ENCODE results near the gene ZMYM3.

Gene ZMYM3

DNA sequence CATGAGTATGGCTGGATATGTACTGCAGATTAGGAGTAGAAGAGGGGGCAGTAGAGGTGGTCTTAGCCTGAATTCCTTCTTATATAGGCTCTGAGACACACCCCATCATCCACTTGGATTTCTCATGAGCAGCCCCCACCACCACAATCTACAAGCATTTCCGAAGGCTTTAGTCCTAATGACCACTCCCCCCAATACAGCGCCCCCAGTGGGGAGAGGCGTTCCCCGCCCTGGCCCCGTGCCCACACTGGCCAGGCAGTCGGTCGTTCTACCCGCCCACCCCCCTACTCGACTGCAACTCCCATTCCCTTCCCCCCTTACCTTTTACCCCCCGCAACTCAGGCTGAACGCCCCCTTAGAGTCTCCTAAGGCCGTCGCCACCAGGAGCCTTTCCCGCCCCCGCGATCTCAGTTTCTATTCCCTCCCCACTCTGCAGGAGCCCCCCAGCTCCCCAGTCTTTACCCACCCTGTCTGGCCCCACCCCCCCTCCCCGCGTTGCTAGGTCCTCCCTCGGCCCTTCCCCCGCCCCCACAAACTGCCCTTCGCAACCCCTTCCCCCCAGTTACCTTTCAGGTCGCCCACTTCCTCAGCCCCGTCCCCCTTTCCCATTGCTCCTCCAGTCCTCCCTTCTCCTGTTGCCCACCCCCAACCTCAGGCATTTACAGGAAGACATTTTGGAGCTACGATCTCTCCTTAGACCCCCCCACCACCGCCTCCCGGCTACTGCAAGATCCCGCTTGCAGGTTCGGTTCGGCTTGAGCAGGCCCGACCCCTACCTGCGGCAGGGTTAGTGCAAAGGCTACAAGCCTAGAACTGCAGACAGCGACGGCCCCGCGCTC is 468 bp downstream of the ZMYM3 start:
- DNase-seq (ENCODE audit: low read depth) = no peak

- no peak for DNase-seq (ENCODE audit: low read depth)
These were observed 1.7 kb downstream of the ZMYM3 start for GRCh38 chrX:71252221-71252620.

GRCh38 chrX:71251466-71251973 is 2.4 kb downstream of the ZMYM3 start:
- no peak for DNase-seq (ENCODE audit: low read depth)

DNA sequence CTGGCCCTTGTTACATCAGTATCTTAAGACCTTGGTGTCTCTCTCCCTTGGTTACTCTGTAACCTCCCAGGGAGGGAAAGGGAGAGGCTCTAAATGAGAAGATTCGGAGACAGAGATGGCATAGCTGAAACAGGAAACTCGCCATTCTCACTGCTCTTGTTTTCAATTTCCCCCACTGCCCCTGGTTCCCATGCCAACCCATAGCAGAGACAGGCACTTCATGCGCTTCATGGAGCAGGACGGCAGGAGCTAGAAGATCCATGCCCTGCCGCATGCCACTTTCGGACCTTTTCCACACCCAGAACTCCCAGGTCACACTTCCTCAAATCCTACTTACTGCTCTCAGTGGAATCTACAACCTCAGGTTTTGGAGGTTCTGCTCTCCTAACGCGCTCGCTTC is 3.1 kb downstream of the ZMYM3 start:
- no peak for DNase-seq (ENCODE audit: low read depth)

DNA sequence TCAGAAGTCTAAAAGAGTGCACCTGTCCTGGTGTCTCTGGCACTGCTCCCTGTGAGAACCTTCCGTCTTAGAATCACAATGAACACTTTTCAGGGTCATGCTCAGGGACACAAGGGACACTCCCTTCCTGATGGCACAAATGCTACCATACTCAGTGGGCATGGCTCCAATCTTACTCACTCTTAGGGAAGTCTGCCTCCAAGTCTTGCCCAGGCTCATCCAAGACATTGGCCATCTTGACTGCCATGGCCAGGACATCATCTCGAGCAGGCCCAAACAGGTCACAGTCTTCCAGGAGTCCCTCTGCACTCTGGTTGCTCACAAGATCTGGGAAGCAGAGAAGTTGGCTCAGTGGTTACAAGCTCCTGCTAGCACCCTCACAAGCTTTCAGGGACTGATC is 8.8 kb downstream of the ZMYM3 start:
- no peak for DNase-seq (ENCODE audit: low read depth)

- no peak for DNase-seq (ENCODE audit: low read depth)
These were observed 9.4 kb downstream of the ZMYM3 start for GRCh38 chrX:71244359-71245128.

DNA sequence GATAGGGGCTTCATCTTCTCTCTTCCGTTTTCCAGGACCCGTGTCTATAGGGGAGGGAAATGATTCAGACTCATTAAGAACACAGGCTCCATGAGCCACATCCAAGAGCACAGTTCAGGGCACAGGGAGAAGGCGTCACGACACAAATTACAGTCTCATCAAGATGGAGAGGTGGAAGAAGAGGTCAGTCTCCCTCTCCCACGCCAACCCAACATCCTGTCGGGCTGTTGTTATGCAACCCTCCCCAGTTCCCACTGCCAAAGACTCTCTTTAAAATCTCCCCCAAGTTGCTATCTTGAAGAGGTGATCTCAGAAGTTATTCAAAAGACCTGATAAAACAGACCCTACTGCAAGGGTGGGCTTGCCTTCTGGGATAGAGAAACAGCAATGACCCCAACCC is 12.6 kb downstream of the ZMYM3 start:
- DNase-seq (ENCODE audit: low read depth) = no peak

DNA sequence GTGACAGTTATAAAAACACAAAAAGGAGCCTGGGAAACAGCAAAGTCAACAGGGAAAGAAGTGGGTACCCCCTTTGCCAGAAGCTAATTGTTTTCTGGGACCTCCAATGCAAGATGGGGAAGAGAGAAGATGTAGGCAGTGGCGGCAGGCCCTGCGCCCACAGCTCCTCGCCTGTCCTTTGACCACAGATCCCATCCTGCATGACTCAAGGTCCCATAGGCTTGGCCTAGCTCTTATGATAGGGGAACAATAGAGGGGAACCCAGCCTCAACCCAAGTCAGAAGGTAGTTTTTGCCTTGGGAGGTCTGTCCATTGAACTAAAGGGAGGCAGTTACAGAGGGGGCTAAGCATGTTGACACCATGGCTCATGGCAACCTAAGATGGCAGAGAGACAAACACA is 14.2 kb downstream of the ZMYM3 start:
- no peak for DNase-seq (ENCODE audit: low read depth)

DNA sequence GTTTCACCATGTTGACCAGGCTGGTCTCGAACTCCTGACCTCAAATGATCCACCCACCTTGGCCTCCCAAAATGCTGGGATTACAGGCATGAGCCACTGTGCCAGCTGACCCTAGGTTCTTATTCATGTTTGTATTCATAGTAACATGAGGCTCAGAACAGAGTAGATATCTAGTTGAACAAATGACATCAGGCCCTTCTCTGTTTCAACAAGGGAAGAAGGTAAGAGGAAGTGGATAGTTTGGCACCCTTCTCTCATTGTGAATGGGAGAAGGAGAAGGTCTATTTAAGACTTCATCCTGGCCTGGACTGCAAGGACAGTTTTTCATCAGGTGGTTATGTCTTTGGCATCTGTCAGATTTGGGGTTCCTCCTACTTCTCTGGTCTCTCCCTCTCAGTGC is 17.1 kb downstream of the ZMYM3 start:
- no peak for DNase-seq (ENCODE audit: low read depth)

- no peak for DNase-seq (ENCODE audit: low read depth)
These were observed 18.5 kb downstream of the ZMYM3 start for GRCh38 chrX:71235482-71235881.

- no peak for DNase-seq (ENCODE audit: low read depth)
These were observed 25.8 kb downstream of the ZMYM3 start for GRCh38 chrX:71228063-71228642.

DNA sequence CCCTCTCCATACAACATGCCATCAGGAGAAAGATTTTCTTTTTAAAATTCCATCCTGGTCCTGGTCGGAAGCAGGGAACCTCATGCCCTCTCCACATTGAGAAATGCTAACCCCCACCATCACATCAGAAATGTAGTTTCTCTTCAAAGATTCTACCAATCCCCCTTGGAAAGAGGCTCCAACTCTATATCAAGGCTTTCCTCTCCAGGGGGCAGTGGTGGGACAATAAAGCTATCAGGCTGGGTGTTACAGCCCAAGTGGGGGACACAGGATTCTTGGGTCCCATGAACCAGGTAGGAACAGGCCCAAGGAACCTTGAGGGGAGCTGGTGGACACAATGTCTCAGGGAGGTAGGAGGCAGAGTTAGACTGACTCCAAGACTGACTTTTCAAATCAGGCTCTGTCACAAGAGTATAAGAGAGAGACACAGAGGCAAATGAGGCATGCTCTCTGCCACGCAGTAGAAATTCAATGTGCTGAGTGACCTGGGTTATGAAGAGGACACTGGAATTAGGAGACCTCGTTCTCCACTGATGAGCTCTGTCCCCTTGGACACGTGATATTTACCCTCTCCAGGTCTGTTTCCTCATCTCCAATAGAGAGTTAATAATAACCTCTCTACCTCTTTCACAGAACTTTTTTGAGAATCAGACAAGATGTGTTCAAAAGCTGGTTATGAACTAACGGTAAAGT is 26.4 kb downstream of the ZMYM3 start:
- DNase-seq (ENCODE audit: low read depth) = no peak

DNA sequence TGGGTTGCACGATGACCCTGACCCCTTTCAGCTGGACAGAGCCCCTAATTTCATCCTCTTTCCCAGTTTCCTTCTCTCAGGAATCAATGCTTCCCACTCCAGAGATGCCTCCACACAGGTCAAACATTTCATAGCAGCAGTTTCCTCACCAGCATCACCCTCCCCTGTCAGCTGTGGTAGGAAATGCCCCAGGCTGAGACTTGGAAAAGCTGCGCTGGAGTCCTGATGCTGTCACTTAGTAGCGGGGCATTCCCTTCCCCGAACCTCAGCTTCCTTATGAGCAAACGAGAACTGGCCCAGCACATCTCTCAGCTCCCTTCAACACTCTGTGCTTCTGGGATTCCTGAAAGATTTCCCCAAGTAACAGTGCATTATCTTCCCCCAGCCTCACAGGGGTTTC is 28.3 kb downstream of the ZMYM3 start:
- no peak for DNase-seq (ENCODE audit: low read depth)

- no peak for DNase-seq (ENCODE audit: low read depth)
These were observed 28.9 kb downstream of the ZMYM3 start for GRCh38 chrX:71225009-71225408.

DNA sequence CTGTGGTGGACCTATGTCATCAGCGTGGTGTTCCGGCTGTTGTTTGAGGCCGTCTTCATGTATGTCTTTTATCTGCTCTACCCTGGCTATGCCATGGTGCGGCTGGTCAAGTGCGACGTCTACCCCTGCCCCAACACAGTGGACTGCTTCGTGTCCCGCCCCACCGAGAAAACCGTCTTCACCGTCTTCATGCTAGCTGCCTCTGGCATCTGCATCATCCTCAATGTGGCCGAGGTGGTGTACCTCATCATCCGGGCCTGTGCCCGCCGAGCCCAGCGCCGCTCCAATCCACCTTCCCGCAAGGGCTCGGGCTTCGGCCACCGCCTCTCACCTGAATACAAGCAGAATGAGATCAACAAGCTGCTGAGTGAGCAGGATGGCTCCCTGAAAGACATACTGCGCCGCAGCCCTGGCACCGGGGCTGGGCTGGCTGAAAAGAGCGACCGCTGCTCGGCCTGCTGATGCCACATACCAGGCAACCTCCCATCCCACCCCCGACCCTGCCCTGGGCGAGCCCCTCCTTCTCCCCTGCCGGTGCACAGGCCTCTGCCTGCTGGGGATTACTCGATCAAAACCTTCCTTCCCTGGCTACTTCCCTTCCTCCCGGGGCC is 29.7 kb downstream of the ZMYM3 start:
- no peak for DNase-seq (ENCODE audit: low read depth)

GRCh38 chrX:71222929-71223328 is 31.0 kb downstream of the ZMYM3 start, which contains the start of gene GJB1:
TSS of gene GJB1 (plus strand) at chrX:71223224. CDS start at chrX:71223708, 484 bp downstream.
- no peak for DNase-seq (ENCODE audit: low read depth)

DNA sequence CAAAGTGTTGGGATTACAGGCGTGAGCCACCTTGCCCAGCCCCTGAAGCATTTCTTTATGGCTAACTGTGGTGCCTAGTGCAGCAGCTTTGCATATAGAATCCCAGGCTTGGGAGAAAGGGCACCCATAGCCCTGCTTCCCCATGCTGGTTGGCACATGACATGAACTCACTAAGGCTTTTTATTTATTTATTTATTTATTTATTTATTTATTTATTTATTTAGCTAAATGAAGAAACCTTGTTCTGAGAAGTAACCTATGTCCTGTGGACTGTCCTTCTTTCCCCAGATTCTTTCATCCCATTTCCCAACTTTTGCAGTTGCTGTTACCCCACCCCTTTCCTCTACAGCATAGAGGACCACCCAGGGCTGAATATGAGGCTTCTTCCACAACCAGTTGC is 32.8 kb downstream of the ZMYM3 start:
- DNase-seq (ENCODE audit: low read depth) = no peak

DNA sequence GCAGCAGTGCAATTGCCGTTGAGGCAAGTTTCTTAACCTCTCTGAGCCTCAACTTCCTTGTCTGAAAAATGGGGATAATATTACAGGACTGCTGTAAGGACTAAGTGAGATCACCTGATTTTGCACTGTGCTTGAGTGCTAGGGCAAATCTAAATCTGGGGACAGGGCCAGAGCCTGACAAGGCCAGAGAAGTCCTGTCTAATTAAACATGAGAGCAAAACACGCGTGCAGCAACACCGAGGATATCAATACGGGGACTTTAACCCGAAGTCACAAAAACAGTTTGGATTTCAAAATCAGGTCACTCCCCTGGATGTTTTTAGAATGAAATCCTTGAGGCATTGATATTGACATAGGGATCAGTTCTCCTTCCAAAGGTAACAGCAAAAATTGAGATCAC is 36.6 kb downstream of the ZMYM3 start:
- no peak for DNase-seq (ENCODE audit: low read depth)

DNA sequence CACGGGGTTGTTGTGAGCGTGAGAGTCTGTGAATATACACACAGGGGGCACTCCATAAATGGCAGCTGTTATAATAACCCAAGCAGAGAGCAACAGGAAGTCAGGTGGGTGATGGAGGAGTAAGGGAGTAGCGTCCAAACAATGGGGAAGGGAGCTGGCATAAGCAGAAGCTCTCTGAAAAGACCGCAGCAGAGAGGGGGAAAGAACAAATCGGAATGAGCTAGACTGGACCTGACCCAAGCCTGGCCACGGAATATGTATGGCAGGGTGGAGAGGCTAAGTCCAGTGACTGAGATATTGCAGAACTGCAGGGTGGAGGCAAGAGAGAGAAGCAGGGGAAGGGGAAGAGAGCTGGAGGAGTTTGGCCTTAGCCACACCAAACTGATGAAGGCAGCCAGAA is 37.5 kb downstream of the ZMYM3 start:
- DNase-seq (ENCODE audit: low read depth) = no peak

DNA sequence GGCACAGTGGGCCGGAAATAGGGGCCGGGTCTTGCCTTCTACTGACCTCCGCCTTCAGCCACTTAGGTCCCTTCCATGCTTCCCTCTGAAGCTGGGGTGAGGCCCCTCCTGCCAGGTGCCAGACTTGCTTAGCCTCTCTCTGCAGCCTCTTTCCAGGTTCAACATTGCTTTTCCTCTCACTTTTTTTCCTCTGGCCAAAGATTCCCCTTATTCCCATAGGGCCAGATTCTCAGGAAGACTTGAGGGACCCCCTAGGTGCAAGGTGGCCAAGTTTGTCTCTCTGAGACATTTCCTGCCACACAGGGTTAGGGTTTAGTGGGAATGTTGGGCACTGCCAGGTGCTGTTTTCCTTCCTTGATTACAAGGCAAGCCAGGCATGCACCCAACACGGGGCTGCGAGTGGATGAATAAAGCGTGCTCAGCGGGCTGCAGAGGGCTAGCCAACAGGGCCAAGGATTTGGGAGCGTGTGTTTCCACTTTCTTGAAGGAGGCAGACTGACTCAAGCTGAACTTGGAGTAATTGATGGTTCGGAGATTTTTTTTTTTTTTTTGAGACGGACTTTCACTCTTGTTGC is 38.5 kb downstream of the ZMYM3 start:
- DNase-seq (ENCODE audit: low read depth) = no peak

DNA sequence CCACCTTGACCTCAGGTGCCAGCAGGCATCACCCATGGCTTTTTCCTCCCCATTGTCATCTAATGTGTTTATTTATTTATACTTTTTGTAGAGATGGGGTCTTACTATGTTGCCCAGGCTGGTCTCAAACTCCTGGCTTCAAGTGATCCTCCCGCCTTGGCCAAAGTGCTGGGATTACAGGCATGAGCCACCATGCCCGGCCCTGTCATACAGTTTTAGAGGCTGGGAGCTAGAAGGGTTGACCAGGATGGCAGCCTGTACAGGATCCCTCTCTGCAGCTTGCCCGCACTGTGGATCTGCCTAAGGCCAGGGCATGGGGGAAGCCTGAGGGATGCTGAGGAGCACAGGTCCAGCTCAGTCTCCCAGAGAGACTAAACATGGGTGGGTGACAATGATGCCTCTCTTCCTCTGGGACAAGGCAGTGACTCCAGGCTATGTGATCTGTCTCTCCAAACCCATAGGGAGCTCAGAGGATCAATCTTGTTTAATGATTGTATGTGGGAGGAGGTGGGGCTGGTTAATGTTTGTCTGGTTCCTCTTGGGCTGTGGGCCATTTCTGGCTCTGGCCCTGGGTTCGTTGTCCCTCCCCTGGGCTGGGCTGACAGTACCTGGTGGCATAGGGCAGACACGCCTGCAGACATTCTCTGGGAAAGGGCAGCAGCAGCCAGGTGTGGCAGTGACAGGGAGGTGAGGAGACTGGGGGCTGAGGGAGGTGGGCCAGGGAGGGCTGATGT is 39.2 kb downstream of the ZMYM3 start:
- no peak for DNase-seq (ENCODE audit: low read depth)

All from T-helper 22 cell (primary cell).